GM18870 (cell line): ENCODE measurements around the gene ATPAF1.

Experiments used
- ATAC-seq: cut with Tn5 transposase; IDR thresholded peaks from one replicate; pipeline ENCODE4 v1.9.1; 2021; ENCODE audit warnings: moderate library complexity; ENCODE audit not compliant: unreplicated experiment

ATPAF1 gene

DNA sequence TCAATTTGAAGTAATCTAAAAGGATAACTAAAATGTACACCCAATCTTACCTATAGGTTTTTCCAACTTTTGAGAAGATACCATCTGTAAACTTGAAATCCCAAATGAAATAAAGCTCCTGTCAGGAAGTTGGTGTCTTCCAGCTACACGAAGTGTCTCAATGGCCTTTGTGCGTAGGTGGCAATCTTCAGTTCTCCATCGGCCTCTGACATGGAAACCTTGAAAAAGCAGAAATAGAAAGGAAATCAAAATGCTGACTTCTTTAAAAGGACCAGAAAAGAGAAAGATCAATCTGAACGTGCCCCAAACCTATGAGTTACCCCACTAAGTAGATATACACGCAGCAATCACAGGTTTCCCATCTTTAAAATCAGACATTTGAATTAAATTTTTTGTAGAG is 74.1 kb downstream of the ATPAF1 start:
- no peak for ATAC-seq

DNA sequence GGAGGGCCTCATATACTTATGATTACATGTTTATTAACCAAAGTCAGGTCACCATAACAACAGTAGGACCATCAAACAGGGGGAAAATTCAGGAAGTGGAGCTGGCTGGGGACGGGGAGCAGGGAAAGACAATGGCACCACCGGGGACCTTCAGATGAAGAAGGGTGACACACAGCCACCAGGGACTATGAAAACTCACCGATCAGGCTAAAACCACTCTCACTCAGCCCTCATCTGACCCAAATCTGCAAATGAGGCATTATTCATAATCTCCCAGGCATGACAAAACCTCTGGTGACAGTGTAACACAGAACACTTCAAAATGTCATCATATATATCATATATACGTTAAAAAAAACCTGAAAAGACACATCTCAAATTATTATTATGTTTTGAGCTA is 75.3 kb downstream of the ATPAF1 start:
- ATAC-seq, result no peak

DNA sequence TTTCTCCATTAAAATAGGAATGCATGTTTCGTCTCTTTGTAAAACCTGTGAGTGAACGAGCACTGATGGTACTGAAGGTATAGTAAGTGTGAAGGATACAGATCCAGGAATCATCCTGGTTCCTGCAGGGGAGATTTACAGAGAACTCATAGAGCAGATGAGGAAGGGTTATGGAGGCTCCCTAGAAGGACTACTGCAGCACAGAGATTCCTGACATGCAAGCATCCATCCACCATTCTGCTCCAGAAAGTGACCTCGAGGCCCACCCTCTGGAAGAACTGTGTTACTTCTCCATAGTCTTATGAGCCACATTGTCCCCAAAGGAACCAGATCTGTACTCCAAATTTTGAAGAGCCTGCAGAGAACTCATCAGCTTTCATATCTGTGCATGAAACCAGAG is 78.6 kb downstream of the ATPAF1 start:
- no peak for ATAC-seq

DNA sequence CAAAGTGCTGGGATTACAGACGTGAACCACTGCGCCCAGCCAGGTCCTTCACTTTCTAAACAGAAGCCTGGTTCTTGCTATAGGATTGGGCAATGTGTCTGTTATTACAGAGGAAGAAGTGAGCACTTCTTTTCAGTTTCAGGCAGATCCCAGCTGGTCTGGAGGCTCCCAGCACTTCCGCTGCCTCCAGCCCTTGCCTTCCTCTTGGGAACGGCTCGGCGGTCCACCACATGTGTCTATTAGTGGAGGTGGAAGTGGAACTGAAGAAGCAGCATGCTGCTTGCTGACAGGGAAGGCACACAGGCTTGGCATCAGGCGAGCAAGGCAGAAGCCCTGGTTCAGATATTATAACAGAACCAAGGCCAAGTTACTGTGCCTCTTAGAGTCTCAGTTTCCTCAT is 81.1 kb downstream of the ATPAF1 start:
- no peak for ATAC-seq

DNA sequence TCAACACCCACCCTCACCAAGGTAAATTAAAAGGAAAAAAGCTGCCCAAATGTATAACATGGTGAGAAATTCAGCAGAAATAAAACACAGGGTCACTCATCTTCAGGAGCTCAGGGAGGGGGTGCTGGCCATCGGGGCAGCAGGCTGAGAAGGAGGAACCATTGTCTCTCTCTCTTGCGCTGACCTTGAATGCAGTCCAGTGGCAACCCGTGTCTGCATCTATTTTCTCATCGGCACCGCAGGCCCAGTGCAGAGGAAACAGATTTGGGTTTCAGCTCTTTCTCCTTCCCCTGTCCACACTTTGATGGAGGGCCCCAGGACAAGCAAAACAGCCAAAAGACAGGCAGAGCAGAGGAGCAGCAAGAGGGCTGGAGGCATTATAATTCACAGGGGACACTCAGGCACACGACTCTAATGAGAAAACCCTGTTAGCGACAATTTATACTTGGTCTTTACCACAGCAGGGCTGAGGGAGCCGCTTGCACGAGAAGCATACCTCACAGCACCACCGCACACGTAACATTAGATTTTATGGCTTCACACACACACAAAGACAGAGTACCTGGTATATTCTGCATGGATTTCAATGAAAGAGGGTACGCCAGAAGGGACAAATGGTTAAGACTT is 82.7 kb downstream of the ATPAF1 start:
- ATAC-seq, result no peak

DNA sequence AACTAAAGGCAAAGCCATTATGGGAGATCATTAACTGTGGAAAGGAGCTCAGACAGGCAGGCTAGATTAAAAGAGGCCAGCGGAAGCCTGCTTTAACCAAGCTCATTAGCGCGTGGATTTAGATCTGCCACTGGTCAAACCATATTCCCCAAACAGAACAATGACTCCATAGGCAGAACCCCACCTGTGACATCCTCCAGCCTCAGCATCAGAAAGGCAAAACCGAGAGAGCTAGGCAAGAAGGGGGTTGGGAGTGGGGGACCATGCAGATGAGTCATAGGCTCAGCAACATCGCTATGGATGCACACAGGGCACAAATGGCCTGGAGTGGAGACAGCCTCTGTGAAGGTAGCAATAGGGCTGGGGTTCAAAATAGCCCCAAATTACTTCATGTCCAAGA is 84.7 kb downstream of the ATPAF1 start:
- ATAC-seq, result no peak

DNA sequence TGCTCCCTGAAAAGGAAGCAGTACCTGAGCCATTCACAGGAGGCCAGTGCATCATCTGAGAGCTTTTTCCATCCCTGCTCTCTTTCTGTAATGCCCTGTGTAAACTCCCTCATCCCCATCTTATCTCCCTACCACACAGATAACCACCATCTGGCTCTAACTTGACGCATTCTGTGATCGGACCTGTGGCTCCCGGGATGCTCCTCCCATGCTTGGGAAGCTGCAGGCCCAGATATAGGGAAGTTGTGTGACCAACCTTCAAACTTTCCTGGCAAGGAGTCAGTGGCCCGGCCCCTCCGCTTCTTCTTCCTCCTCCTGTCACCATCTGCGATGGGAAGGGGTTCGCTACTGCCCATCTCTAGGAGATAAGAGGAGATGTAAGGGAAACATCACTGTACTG is 85.2 kb downstream of the ATPAF1 start:
- ATAC-seq, result no peak
